Peyer's patch (tissue), 4 donors: ENCODE measurements around the gene TTC38. TPM values are rescaled to one million over a fixed set of nuclear protein-coding genes. Genes with fewer than 3 reads are reported as not detected.

Source experiments
- DNase-seq, 3 donors: peaks; one replicate each; pipeline ENCODE4 v3.0.0-alpha.2; 2017 to 2019
- H3K27ac ChIP-seq, 4 donors: fragments of 200-600 bp; sonication (generic); one replicate each; pipeline ENCODE4 v1.5.1; 2016 to 2019
- H3K27me3 ChIP-seq, 2 donors: fragments of 200-600 bp; sonication (generic); one replicate each; pipeline ENCODE4 v1.5.1; 2019
- H3K36me3 ChIP-seq, 3 donors: fragments of 200-600 bp; sonication (generic); one replicate each; pipeline ENCODE4 v1.5.1; 2016 to 2019
- H3K4me1 ChIP-seq, 4 donors: fragments of 200-600 bp; sonication (generic); one replicate each; pipeline ENCODE4 v1.5.1; 2016 to 2019
- H3K4me3 ChIP-seq, 4 donors: fragments of 200-600 bp; sonication (generic); 1 replicate in 3 of 4; 2 replicates in 1 of 4; pipeline ENCODE4 v1.5.1; 2016 to 2019; ENCODE audit warnings: mild to moderate bottlenecking in 1 of 4
- H3K9me3 ChIP-seq, 4 donors: fragments of 200-600 bp; sonication (generic); one replicate each; pipeline ENCODE4 v1.5.1; 2016 to 2019; ENCODE audit warnings: mild to moderate bottlenecking in 1 of 4
- POLR2A ChIP-seq, 2 donors: fragments of 450-650 bp; IDR thresholded peaks; one replicate each; pipeline ENCODE4 v1.5.1; 2017; ENCODE audit warnings: antibody characterized with exemption in 2 of 2, mild to moderate bottlenecking in 2 of 2, moderate library complexity in 2 of 2
- total RNA-seq, 4 donors: library from RNA; depleted of rRNA; stranded (reverse); fragments of >200 nt; gene quantifications; one replicate each; pipeline ENCODE4 v1.1.0, GENCODE V29; 2016
- TF ChIP-seq, protein P1 (sequence below), 6 experiments: fragments of 450-650 bp in 4 of 6; fragments of 200-600 bp in 2 of 6; sonication (generic) in 1 of 6; IDR thresholded peaks; one replicate each; pipeline ENCODE4 v1.5.1; 2017 to 2019; ENCODE audit warnings: antibody characterized with exemption in 6 of 6, mild to moderate bottlenecking in 3 of 6, moderate library complexity in 1 of 6

TTC38 gene
- total RNA-seq, 4 donors from 2014 or later: 173 to 606 (median 587) TPM

DNA sequence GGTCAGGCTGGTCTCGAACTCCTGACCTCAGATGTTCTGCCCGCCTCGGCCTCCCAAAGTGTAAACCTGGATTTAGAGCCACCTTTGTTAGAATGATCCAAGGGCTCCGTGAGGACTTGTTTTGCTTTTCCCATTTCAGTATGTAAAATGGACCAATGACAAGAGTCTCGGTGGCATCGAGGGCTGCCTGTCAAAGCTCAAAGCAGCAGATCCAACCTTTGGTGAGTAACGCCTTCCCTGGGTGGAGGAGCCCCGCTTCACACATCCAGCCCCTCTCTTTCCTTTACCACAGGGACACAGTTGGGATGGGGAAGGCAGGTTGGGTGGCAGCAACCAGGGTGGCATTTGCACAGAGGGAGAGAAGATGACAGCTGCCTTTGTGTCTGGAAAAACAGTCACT is 4.4 kb downstream of the TTC38 start:
- Histone ChIP-seq H3K4me3 (no peak overlapping the region), H3K9me3 (no peaks in the 10 kb centered on the region), H3K27ac (no peak overlapping the region), H3K27me3 (no peaks in the 10 kb centered on the region), H3K36me3 (peaks cover 0 to 66% (median 0%) of the 10 kb centered on the region in 3 donors), H3K4me1 (peaks cover 0 to 16% (median 2%) of the 10 kb centered on the region in 4 donors)
- peak in 2 of 3 donors; percentile 31 for DNase-seq
- TF ChIP-seq, protein P1, sequence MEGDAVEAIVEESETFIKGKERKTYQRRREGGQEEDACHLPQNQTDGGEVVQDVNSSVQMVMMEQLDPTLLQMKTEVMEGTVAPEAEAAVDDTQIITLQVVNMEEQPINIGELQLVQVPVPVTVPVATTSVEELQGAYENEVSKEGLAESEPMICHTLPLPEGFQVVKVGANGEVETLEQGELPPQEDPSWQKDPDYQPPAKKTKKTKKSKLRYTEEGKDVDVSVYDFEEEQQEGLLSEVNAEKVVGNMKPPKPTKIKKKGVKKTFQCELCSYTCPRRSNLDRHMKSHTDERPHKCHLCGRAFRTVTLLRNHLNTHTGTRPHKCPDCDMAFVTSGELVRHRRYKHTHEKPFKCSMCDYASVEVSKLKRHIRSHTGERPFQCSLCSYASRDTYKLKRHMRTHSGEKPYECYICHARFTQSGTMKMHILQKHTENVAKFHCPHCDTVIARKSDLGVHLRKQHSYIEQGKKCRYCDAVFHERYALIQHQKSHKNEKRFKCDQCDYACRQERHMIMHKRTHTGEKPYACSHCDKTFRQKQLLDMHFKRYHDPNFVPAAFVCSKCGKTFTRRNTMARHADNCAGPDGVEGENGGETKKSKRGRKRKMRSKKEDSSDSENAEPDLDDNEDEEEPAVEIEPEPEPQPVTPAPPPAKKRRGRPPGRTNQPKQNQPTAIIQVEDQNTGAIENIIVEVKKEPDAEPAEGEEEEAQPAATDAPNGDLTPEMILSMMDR (IDR thresholded peaks at IDR 0.05): no peak
- TF ChIP-seq POLR2A (IDR thresholded peaks at IDR 0.05): no peak

DNA sequence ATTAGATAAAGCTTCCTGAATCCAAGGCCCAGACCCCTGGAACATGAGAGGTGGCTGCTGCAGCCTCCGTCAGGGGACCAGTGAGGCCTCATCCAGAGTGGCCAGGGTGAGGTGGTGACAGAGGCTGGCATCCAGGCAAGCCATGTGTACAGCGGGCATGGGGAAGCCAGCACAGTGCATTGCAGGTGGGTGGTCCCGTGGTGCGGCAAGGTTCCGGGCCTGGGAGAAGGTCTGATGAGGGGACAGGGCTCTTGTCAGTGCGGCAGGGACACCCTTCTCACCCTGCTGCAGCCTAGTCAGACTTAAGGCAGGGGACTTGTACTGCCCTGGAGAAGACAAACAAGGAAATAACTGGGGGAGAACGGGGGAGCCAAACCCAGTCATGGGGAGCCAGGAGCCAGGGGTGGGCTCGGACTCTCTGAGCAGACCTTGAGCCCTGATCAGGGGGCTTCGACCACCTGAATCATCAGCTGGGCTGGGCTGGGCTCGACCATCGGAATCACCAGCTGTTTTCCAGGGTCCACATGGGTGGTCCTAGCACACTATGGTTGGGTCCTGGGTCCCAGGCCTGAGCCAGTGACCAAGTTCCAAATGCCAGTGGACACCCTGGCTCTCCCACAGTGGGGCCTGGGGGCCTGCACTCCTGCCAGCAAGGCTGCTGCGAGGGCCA is 5.1 kb downstream of the TTC38 start:
- peaks cover 0 to 73% (median 0%) of the 10 kb centered on the region in 3 donors for H3K36me3 ChIP-seq
- TF ChIP-seq POLR2A (IDR thresholded peaks at IDR 0.05): no peak
- TF ChIP-seq, protein P1 (IDR thresholded peaks at IDR 0.05): no peak

DNA sequence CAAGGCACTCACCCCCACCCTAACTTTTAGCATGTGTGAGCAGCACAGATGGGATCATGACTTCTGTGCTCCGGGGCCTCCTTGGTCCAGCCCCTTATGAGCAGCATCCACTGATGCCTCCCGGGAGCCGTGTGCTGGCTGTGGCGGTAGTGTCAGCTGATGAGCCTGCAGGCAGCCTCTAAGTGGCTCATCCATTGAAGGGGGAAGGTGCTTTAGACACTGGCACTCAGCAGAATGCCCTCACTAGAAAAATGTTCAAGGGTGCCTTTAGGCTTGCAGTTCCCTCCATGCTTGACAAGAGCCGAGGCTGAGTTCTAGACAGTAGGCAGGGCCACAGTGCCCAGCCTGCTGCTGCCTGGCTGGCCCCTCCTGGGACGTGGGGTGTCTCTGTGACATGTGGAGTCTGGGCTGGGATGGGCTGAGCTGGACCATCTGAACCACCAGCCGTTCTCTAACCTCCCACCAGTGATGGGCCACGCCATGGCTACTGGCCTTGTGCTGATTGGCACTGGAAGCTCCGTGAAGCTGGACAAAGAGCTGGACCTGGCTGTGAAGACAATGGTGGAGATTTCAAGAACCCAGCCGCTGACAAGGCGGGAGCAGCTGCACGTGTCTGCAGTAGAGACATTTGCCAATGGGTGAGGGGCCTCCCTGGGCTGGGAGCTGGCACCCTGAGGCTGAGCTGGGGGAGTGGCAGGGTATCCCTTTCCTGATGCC is 5.8 kb downstream of the TTC38 start:
- H3K36me3 ChIP-seq: peaks cover 0 to 80% (median 0%) of the 10 kb centered on the region in 3 donors
- peaks cover 0 to 9% (median 0%) of the 10 kb centered on the region in 4 donors for H3K4me1 ChIP-seq
- no peaks in the 10 kb centered on the region for H3K27me3 ChIP-seq
- H3K4me3 ChIP-seq: no peak overlapping the region
- H3K27ac ChIP-seq: no peak overlapping the region
- no peak for TF ChIP-seq POLR2A (IDR thresholded peaks at IDR 0.05)
- TF ChIP-seq, protein P1 (IDR thresholded peaks at IDR 0.05): no peak
- no peaks in the 10 kb centered on the region for H3K9me3 ChIP-seq
- peak in 2 of 3 donors; percentile 32 to 43 for DNase-seq

More for the DNA sequence above, 5.1 kb downstream of the TTC38 start:
- Histone ChIP-seq H3K9me3 (no peaks in the 10 kb centered on the region), H3K4me1 (peaks cover 0 to 14% (median 0%) of the 10 kb centered on the region in 4 donors), H3K27me3 (no peaks in the 10 kb centered on the region), H3K27ac (no peak overlapping the region), H3K4me3 (no peak overlapping the region)
- peak in 2 of 3 donors; percentile 34 to 42 for DNase-seq

DNA sequence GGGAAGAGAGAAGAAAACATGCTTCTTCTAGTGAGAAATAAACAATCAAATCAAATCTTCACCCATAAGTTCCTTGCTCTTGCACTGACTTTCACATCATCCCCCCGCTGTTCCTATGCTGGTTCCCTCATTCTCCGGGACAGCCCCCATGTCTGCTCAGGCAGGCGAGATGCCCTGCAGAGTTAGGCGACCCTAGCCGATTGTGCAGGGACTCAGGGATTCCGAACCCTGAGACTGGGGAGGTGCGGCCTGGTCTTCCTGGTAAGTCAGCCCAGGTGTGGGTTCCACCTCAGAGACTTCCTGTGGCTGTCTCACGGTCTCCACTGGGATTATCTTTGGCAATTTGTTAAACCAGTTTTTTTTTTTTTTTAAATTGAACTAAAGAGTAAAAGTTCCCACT is 6.6 kb downstream of the TTC38 start:
- peak in 2 of 3 donors; percentile 15 to 38 for DNase-seq
- Histone ChIP-seq H3K4me3 (no peak overlapping the region), H3K27ac (no peak overlapping the region), H3K9me3 (no peaks in the 10 kb centered on the region), H3K4me1 (peaks cover 0 to 1% (median 0%) of the 10 kb centered on the region in 4 donors), H3K27me3 (no peaks in the 10 kb centered on the region), H3K36me3 (peaks cover 0 to 86% (median 0%) of the 10 kb centered on the region in 3 donors)
- no peak for TF ChIP-seq POLR2A (IDR thresholded peaks at IDR 0.05)
- TF ChIP-seq, protein P1 (IDR thresholded peaks at IDR 0.05): no peak

DNA sequence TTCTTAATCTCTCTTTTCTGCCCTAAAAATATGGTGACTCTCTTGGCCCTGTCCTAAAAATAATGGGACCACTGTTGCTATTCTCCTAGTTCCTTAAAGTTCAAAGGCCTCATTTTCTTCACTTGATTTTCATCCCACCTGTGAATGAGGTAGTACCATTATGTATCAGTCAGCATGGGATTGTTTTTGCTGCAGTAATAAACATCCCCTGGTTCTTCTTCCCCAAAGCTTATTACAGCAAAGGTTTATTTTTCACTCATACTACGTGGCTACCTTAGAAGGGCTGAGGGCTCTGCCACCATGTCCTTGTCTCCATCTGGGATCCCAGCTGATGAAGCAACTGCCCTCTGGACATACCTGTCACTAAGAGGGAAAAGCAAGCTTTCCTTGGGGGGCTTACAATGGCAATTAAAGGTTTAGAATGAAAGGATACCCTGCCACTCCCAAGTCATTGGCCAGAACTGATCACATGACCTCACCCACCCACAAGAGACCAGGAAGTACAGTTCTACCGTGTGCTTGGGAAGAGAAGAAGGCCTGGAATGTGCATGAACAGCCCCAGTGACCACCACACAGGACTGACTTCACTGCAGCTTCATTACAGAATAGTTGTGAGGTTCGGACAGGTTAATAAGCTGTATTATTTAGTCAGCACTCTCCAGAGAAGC is 7.8 kb downstream of the TTC38 start:
- DNase-seq: peak in 2 of 3 donors; percentile 15 to 34
- Histone ChIP-seq H3K4me3 (no peak overlapping the region), H3K36me3 (peaks cover 0 to 93% (median 0%) of the 10 kb centered on the region in 3 donors), H3K27ac (no peak overlapping the region), H3K27me3 (no peaks in the 10 kb centered on the region), H3K9me3 (no peaks in the 10 kb centered on the region), H3K4me1 (peaks cover 0 to 6% (median 2%) of the 10 kb centered on the region in 4 donors)
- TF ChIP-seq, protein P1 (IDR thresholded peaks at IDR 0.05): no peak
- no peak for TF ChIP-seq POLR2A (IDR thresholded peaks at IDR 0.05)
